Daoy (cell line): ENCODE data around the gene RPRD1B. TPM values are rescaled to one million over a fixed set of nuclear protein-coding genes. Genes with fewer than 3 reads are reported as not detected.

Experiments used
- DNase-seq: peaks from one replicate; pipeline ENCODE4 v3.0.0-alpha.2; 2015; ENCODE audit warnings: low read depth
- total RNA-seq: library from RNA; depleted of rRNA; stranded (reverse); fragments of >200 nt; shearing (Covaris generic); gene quantifications from 2 replicates; pipeline ENCODE4 v1.2.3, GENCODE V29; 2014; rRNA removed

Gene RPRD1B
- total RNA-seq, 1 experiment from 2014 or later: 18.2 TPM

- no peak for DNase-seq
Measured at GRCh38 chr20:38135271-38135650, 101.7 kb downstream of the RPRD1B start.

DNA sequence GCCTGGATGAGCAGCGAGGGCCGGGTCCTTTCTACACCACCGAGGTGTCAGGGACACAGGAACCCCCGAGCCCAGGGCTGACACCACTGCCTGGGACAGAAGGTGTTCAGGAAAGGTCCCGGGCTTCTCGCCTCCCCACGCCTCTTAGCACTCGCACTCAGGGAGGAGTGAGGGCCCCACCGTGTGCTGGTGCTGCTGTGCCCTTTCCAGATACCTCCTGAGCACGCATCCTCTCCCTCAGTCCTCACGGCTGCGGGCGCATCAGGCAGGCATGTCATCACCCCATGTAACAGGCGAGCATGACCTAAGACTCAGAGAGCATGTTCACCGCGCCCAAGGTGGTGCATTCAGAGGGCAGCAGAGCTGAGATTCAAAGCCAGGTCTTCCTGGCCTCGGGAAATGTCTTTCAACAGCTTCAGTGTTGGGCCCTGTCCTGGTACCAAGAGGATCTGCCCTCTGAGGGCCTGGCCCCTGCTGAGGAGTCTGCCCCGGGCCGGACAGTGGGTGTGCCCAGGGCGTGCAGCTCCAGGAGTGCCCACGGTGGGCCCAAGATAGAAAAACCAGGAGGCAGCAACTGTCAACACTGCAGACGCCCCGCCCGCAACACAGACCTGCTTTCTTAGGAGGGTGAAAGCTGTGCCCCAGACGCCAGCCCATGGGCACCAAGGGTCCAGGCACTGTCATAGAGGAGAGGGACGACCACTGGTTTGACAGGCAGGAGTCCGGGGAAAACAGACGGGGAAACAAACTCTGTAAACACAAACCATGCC lies 102.3 kb downstream of the RPRD1B start:
- no peak for DNase-seq

GRCh38 chr20:38136421-38137245 lies 103.1 kb downstream of the RPRD1B start:
- no peak for DNase-seq

- DNase-seq: no peak
Measured at GRCh38 chr20:38137441-38138037, 104.0 kb downstream of the RPRD1B start.

DNA sequence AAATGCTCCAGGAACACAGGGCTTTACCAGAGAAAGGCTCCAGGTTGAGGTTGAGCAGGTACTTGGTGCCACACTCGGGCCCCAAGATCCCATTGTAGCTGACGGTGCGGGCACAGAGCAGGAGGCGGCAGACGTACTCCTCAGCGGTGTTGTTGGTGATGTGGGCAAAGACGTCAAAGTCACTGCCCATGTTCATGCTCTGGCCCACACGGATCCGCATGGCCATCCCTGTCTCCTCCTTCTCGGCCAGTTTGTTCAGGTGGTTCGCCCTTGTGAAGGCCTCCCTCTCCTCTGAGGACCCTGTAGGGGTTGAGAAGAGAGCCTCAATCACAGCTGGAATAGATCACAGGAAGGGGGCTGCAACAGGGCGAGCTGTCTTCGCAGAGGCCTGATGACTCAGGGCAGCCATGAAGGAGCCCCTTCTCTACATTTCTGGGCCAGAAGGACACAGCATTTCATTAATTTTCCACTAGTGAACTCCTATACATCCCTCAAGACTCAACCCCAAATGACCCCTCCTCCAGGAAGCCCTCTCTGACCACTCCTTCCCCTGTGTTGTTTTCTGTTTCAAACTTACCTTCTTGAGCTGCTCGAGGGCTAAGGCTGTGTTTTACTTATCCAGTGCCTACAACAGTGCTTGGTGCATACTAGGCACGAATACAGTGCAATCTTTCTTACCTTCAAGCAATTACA lies 104.7 kb downstream of the RPRD1B start:
- DNase-seq: no peak

DNA sequence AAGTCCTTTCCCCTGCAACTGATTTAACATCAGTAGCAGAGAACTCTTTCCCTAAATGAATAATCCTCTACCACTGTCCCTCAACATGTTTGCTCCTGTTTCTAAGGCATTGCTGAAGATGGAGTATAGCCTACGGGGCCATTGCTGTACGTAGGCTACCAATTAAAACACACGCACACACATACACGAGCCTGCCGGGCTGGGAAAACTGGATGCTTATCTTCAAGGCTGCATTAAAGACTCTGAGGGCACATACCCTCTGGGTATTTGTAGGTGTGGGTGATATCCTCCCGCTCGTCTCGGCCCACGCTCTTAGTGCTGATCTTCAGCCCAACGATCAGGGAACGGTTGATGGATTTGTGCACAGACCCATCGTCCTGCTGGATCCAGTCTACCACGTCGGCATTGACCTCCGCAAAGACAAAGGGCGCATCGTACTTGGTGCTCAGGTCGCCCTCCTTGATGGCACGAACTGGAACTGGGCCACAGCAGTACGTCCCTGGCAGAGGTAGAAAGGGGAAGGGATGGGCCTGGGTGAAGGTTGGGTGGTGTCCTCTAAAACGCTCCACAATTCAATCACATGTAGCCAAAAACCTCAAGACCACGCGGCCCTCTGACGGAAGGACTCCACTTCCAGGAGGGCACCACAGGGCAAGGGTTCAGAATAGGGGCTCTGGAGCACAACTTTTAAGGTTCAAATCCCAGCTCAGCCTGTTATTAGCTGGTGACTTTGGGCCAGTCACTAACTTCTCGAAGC lies 105.8 kb downstream of the RPRD1B start:
- no peak for DNase-seq

- peak; percentile 72 for DNase-seq
Measured at GRCh38 chr20:38139977-38140753, 106.6 kb downstream of the RPRD1B start.

GRCh38 chr20:38141204-38141888 lies 107.8 kb downstream of the RPRD1B start:
- DNase-seq: no peak

Other genes starting within 250 kb of the RPRD1B start
- gene VSTM2L, start 130.6 kb upstream of the RPRD1B start, total RNA-seq: 6.9 and 10.0 TPM in 2 replicates
- gene TTI1, start 290 bp upstream of the RPRD1B start, total RNA-seq: 17.8 and 17.9 TPM in 2 replicates
- 27.3 and 33.4 TPM in 2 replicates for gene TGM2, start 131.5 kb downstream of the RPRD1B start, total RNA-seq
- gene KIAA1755, start 227.0 kb downstream of the RPRD1B start, total RNA-seq: 0.30 and 1.0 TPM in 2 replicates